Hepatocyte (in vitro differentiated cells): ENCODE results near the gene FGFR3. TPM values are rescaled to one million over a fixed set of nuclear protein-coding genes. Genes with fewer than 3 reads are reported as not detected.

Experiments
- DNase-seq: peaks from one replicate; pipeline ENCODE4 v3.0.0-alpha.2; 2016; ENCODE audit warnings: low spot score
- H2AFZ ChIP-seq: fragments of 200-600 bp; sonication (generic); 2 replicates; pipeline ENCODE4 v1.6.0; 2016; ENCODE audit warnings: antibody characterized with exemption, mild to moderate bottlenecking
- H3K27ac ChIP-seq: fragments of 200-600 bp; sonication (generic); 2 replicates; pipeline ENCODE4 v1.5.1; 2016; ENCODE audit warnings: mild to moderate bottlenecking
- H3K27me3 ChIP-seq: fragments of 200-600 bp; sonication (generic); 2 replicates; pipeline ENCODE4 v1.6.1; 2016
- H3K36me3 ChIP-seq: fragments of 200-600 bp; sonication (generic); replicated peaks from 2 replicates; pipeline ENCODE4 v1.5.1; 2016; ENCODE audit warnings: low read depth; ENCODE audit not compliant: insufficient read depth
- H3K4me1 ChIP-seq: fragments of 200-600 bp; sonication (generic); 2 replicates; pipeline ENCODE4 v1.5.1; 2016; ENCODE audit warnings: mild to moderate bottlenecking, moderate library complexity; ENCODE audit not compliant: insufficient read depth
- H3K4me2 ChIP-seq: fragments of 200-600 bp; sonication (generic); 2 replicates; pipeline ENCODE4 v1.6.0; 2016
- H3K4me3 ChIP-seq: fragments of 200-600 bp; sonication (generic); 2 replicates; pipeline ENCODE4 v1.5.1; 2016; ENCODE audit warnings: mild to moderate bottlenecking
- H3K79me2 ChIP-seq: fragments of 200-600 bp; sonication (generic); 2 replicates; pipeline ENCODE4 v1.6.0; 2017; ENCODE audit warnings: mild to moderate bottlenecking
- H3K9me2 ChIP-seq: fragments of 200-600 bp; sonication (generic); replicated peaks from 2 replicates; pipeline ENCODE4 v1.6.0; 2017; ENCODE audit warnings: mild to moderate bottlenecking; ENCODE audit not compliant: insufficient read depth
- H3K9me3 ChIP-seq: fragments of 200-600 bp; sonication (generic); 2 replicates; pipeline ENCODE4 v1.5.1; 2016; ENCODE audit warnings: low read depth, mild to moderate bottlenecking
- H4K20me1 ChIP-seq: fragments of 200-600 bp; sonication (generic); 2 replicates; pipeline ENCODE4 v1.6.0; 2016; ENCODE audit warnings: mild to moderate bottlenecking; ENCODE audit not compliant: insufficient read depth, poor library complexity, severe bottlenecking
- EZH2 ChIP-seq: fragments of 200-600 bp; sonication (generic); IDR thresholded peaks from 2 replicates; pipeline ENCODE4 v1.6.1; 2016; ENCODE audit warnings: antibody characterized with exemption, mild to moderate bottlenecking, borderline replicate concordance
- EZH2phosphoT487 ChIP-seq: fragments of 200-600 bp; sonication (generic); IDR thresholded peaks from one replicate; pipeline ENCODE4 v1.6.1; 2018; ENCODE audit warnings: antibody characterized with exemption, mild to moderate bottlenecking, low read depth, moderate library complexity; ENCODE audit not compliant: unreplicated experiment, severe bottlenecking
- WGBS: methylation state at CpG from one replicate; pipeline ENCODE4 v1.1.6; 2016; ENCODE audit warnings: low lambda C conversion rate; ENCODE audit errors: missing lambda C conversion rate; 5-methylcytosine and 5-hydroxymethylcytosine counted together
- polyA plus RNA-seq: library from polyadenylated mRNA; unstranded; fragments of >200 nt; fragmentation: Nextera tagmentation; extraction: Ambion mirVana; gene quantifications from 2 replicates; pipeline ENCODE4 v1.2.1, GENCODE V29; 2016
- total RNA-seq: library from RNA; depleted of rRNA; stranded (reverse); fragments of >200 nt; gene quantifications from 2 replicates; pipeline ENCODE4 v1.2.3, GENCODE V29; 2014
- TF ChIP-seq, protein P1 (sequence below): fragments of 200-600 bp; sonication (generic); IDR thresholded peaks from 2 replicates; pipeline ENCODE4 v1.5.1; 2016; ENCODE audit warnings: antibody characterized with exemption, mild to moderate bottlenecking; ENCODE audit not compliant: poor library complexity

Gene FGFR3
- total and polyA plus RNA-seq, 2 experiments from 2014 or later = 82.0 to 99.8 TPM

DNA sequence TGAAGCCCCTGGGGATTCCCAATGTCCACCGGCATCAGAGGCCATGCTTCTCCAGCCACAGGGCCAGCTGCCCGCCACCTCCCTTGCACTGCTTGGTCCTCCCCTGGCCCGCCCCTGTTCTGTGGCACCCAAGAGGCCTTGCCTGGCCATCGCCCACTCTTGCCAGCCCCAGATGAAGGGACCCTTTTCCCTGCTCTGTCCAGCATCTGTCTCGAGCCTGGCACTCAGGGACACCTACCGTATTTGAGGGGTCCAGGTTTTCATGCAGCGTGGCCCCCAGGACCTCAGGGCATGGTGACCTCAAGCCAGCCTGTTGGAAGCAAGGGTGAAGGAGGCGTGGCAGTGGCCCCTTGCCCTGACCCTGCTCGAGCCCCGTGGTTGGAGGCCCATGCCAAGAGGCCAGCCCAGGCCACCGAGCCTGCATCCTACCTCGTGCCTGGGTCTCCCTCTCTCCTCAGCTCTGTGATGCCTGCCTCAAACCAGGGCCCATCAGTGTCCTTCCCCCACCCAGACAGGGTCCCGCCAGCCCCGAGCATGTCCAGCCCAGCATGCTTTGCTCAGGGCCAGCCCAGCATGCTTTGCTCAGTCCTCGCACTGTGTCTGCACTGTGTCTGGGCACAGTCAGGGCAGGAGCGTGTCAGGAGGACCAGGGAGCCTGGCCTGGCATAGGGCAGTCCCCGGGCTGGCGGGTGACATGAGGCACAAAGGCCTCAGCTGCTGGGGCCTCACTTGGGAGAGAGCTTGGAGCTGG is 14.3 kb upstream of the FGFR3 start:
- Histone ChIP-seq H3K4me1 (peaks cover 11% of the 10 kb centered on the region), H2AFZ (no peak overlapping the region), H3K4me2 (no peak overlapping the region), H3K27me3 (no peaks in the 10 kb centered on the region), H3K9me3 (no peaks in the 10 kb centered on the region), H3K9me2 (no peaks in the 10 kb centered on the region), H3K27ac (no peak overlapping the region), H3K4me3 (no peak overlapping the region), H3K79me2 (no peaks in the 10 kb centered on the region), H4K20me1 (no peaks in the 10 kb centered on the region), H3K36me3 (no peaks in the 10 kb centered on the region)
- no peak for DNase-seq
- TF ChIP-seq EZH2 = no peak
- TF ChIP-seq EZH2phosphoT487 = no peak
- TF ChIP-seq, protein P1, sequence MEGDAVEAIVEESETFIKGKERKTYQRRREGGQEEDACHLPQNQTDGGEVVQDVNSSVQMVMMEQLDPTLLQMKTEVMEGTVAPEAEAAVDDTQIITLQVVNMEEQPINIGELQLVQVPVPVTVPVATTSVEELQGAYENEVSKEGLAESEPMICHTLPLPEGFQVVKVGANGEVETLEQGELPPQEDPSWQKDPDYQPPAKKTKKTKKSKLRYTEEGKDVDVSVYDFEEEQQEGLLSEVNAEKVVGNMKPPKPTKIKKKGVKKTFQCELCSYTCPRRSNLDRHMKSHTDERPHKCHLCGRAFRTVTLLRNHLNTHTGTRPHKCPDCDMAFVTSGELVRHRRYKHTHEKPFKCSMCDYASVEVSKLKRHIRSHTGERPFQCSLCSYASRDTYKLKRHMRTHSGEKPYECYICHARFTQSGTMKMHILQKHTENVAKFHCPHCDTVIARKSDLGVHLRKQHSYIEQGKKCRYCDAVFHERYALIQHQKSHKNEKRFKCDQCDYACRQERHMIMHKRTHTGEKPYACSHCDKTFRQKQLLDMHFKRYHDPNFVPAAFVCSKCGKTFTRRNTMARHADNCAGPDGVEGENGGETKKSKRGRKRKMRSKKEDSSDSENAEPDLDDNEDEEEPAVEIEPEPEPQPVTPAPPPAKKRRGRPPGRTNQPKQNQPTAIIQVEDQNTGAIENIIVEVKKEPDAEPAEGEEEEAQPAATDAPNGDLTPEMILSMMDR = no peak
- WGBS = 93% methylated on average over 18 of the region's 18 CpGs

DNA sequence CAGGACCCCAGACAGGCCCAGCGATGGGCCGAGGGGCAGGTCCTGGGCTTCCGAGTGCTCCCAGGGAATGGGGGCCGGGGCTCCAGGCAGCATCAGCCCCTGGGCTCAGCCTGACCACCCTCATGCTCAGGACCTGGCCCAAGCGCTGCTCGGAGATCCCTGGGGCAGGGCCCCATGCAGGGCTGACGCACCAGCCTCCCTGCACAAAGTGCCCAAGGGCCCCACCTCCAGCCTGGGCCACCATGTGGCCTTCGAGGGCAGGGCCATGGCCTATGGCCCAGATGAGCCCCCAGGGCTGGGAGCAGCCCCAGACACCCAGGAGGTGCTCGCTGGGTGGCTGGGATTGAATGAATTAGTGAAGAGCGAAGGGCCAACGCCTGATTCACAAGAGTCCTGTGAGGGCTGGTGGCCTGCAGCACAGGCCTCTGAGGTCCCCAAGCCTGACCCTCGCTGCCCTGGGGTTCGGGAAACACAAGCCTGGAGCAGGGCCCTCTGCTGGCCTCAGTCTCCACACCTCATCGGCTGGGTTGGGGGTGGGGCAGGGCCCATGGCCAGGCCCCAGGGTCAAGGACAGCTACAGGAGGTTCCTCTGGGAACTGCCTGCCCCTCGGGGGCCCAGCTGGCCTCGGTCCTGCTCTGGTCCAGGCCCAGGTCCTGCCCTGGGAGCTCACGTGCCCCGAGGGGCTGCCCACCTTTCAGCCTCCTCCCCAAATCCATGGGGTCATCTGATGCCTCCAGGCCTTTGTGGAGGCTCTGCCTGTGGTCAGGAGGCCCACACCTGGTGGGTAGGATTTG is 13.3 kb upstream of the FGFR3 start:
- no peak for DNase-seq
- WGBS = 79% methylated on average over 18 of the region's 18 CpGs
- Histone ChIP-seq H2AFZ (no peak overlapping the region), H3K27me3 (no peaks in the 10 kb centered on the region), H3K4me3 (no peak overlapping the region), H3K79me2 (no peaks in the 10 kb centered on the region), H3K4me2 (no peak overlapping the region), H3K4me1 (peaks cover 11% of the 10 kb centered on the region), H4K20me1 (no peaks in the 10 kb centered on the region), H3K9me3 (no peaks in the 10 kb centered on the region), H3K9me2 (no peaks in the 10 kb centered on the region), H3K36me3 (no peaks in the 10 kb centered on the region), H3K27ac (no peak overlapping the region)
- TF ChIP-seq EZH2phosphoT487 = no peak
- no peak for TF ChIP-seq EZH2
- TF ChIP-seq, protein P1 = no peak

DNA sequence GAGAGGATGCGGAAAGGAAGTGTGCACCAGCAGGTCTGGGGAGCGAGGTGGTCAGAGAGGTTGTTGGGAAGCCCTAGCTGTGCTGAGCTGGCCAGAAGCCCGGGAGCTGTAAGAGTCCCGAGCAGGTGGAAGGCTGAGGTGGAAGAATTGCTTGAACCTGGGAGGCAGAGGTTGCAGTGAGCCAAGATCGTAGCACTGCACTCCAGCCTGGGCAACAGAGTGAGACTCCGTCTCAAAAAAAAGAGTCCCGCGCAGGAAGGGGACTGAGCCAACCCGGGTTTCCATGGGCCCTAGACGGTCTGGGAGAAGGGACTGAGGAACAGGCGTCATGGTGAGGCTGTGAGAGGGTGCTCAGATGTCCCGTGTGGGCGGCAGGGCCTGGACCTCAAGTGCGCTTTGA is 12.7 kb upstream of the FGFR3 start:
- H3K4me1 ChIP-seq = peaks cover 18% of the 10 kb centered on the region
- WGBS = 89% methylated on average over 13 of the region's 14 CpGs
- H3K27me3 ChIP-seq = no peaks in the 10 kb centered on the region
- no peaks in the 10 kb centered on the region for H3K9me3 ChIP-seq
- H3K79me2 ChIP-seq = no peaks in the 10 kb centered on the region
- no peaks in the 10 kb centered on the region for H3K9me2 ChIP-seq
- H3K27ac ChIP-seq = no peak overlapping the region
- no peak for DNase-seq
- H4K20me1 ChIP-seq = no peaks in the 10 kb centered on the region
- H3K4me2 ChIP-seq = no peak overlapping the region
- TF ChIP-seq, protein P1 = no peak
- TF ChIP-seq EZH2phosphoT487 = no peak
- TF ChIP-seq EZH2 = no peak
- no peaks in the 10 kb centered on the region for H3K36me3 ChIP-seq
- H3K4me3 ChIP-seq = no peak overlapping the region
- no peak overlapping the region for H2AFZ ChIP-seq
